Activated naive CD4-positive, alpha-beta T cell treated with Interleukin-2 at 50 U/mL for 16 hours (primary cell): ENCODE data around the gene PRC1.

Experiments
- DNase-seq: peaks from one replicate; pipeline ENCODE4 v3.0.0-alpha.2; 2020

The PRC1 gene

DNA sequence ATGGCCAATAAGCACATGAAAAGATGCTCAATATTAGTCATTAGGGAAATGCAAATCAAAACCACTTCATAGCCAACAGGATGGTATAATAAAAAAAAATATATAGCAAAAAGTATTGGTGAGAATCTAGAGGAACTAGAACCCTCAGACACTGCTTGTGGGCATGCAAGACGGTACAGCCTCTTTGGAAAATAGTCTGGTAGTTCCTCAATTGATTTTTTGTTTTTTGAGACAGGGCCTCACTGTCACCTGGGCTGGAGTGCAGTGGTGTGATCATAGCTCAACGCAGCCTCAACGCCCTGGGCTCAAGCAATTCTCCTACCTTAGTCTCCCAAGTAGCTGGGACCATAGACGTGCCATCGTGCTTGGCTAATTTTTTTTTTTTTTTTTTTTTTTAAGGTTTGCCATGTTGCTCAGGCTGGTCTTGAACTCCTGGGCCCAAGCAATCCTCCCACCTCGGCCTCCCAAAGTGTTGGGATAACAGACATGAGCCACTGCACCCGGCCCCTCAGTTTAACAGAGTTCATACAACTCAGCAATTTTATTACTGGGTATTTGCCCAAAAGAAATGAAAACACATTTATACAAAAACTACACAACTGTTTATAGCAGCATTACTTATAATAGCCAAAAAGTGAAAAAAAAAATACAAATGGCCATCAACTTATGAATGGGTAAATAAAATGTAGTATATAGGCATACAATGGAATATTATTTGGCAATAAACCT lies 5.1 kb downstream of the PRC1 start:
- no peak for DNase-seq

DNA sequence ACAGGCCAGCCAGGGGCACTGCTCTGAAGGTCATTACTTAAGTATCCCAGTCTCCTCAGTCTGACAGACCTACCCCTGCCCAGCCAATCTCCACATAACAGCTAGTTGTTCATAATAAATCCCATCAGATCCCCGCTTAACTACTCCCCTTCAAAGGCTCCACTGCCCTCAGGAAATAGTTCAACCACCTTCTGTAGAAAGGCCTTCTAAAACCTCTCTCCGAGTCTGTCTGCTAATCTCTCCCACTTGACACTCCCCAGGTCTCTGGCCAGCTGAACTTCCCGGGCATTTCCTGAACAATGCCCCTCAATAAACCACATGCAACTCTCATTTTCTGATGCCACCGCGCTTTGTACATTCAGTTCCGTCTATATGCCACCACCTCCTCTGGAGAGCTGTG lies 6.0 kb downstream of the PRC1 start:
- DNase-seq = no peak

DNA sequence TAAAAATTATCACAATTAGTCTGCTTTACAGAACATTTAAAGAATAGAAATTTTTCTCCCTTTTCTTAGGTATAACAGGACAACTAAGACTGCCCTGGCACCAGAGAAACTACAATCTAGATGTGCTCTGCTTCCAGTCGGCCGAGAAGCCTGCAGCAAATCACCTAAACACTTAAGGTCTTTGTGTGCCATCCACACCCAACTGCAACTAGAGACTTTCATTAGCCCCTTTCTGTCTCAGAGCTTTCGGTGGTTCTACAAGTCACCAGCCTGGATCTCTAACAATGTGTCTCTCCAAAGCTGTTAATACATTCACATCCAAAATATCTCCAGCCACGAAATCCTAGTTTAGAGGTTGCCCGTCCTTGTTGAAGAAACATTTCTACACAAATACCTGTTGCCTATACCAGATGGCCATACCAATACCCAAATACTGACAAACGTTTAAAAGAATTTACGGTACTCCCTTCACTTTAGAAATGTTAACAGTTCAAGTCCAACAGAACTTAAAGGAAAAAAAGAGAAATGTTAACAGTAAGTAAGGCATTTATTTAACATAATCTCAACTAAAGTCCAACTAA lies 6.7 kb downstream of the PRC1 start:
- DNase-seq = no peak

DNA sequence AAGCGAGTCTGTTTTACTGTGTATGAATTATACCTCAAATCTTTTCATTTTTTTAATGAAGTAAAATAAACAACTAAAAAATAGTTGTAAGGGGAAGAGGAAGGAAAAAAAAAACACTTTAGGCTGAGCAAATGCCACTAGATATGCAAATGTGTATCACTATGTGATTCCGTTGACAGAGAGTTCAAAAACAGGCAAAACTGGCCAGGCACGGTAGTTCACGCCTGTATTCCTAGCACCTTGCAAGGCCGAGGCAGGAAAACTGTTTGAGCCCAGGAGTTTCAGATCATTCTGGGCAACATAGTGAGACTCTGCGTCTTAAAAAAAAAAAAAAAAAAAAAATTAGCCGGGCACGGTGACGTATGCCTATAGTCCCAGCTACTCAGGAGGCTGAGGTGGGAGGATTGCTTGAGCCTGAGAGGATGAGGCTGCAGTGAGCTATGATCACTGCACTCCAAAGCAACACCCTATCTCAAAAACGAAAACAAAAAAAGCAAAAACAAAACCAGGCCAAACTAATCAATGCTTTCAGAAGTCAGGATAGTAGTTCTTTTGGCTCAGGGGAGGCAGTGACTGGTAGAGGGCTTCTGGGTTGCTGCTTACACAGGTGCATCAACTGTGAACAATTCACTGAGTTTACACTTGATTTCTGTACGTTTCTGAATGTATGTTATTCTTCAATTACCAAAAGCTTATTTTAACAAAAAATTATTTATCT lies 7.4 kb downstream of the PRC1 start:
- DNase-seq = no peak

DNA sequence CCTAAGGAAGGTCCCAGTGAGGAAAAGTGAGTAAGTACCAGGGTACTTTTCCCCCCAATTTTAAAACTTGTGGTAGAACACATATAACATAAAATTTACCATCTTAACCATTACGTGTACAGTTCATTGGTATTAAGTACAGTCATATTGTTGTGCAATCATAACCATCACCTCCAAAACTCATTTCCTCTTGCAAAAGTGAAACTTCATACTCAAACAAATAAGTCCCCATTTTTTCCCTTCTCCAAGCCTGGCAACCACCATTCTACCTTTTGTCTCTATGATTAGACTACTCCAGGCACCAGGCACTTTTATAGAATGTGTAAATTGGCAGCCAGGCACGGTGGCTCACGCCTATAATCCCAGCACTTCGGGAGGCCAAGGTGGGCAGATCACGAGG lies 12.2 kb downstream of the PRC1 start:
- no peak for DNase-seq

DNA sequence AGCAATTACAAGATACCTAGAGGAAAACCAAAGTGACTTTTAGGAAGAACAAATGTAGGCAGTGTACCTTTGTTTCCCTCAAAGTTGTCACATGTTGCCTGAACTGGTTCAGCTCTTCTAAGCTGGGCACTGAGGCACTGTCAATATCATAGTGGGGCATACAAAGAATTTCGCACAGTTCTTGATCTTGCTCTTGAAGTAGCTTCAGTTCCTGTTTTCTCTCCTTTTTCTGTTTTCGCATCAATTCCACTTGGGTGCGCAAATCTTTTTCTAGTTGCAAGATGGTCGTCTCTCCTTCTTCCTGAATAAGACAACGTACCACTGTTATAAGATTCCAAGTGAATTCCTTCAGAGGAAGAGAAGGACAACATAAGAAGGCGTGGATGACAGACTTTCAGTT lies 12.7 kb downstream of the PRC1 start:
- no peak for DNase-seq

DNA sequence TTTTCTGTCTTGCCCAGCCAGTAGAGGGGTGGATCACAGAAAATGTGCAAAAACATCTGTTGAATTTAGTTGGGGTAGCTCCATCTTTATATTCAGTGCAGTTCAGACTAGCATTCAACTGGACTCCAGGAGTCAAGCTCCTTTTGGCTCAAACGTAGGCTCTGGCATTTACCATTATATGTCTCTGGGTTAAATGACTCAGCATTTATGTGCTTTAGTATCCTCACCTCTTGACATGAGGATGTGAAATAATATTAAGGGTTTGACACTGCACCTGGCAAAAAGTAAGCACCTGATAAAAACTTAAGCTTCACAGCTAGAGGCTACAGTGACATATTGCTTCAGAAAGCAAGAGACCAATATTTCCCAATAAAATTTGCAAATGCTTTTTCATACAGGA lies 14.8 kb downstream of the PRC1 start:
- DNase-seq = no peak

DNA sequence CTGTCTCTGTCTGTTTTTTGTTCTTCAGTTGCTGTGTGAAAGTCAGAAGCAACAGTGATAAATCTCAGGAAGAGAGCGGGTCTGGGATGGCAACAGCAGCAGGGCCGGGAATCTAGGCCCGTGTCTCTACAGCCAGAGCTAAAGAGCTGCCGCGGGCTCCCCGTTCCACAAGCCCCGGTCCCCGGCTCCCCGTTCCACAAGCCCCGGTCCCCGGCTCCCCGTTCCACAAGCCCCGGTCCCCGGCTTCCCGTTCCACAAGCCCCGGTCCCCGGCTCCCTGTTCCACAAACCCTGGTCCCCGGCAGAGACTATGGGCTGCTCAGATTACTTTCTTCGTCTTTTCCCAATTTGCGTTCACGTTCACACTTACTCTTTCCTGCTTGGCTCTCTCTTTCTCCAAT lies 20.1 kb downstream of the PRC1 start:
- no peak for DNase-seq

DNA sequence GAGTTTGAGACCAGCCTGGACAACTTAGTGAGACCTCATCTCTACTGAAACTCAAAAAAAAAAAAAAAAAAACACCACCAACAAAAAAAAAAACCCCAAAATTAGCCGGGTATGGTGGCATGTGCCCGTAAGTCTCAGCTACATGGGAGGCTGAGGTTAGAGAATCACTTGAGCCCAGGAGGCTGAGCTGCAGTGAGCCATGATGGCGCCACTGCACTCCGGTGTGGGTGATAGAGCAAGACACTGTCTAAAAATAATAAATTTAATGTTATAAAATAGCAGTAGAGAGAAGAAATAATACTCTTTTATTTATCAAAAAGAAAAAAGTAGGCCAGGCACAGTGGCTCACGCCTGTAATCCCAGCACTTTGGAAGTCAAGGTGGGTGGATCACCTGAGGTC lies 22.2 kb downstream of the PRC1 start:
- no peak for DNase-seq

DNA sequence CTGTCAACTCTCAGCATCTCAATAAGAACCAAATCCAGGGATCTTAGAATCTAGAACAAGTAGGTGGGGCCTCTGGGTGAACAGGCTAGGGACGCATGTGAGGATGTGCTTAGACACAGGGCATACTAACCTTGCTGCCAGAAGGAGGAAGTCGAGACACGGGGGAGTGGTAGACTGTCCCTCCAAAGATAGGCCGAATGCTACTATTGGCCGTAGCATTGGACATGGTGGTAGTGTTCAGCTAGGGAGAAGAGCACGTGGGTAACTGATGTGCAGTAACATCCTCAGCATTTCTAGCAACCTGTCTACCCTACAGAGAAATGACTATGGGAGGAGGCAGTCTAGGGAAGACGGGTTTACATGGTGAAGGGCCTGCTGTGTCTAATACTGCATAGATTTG lies 24.1 kb downstream of the PRC1 start:
- DNase-seq = no peak

DNA sequence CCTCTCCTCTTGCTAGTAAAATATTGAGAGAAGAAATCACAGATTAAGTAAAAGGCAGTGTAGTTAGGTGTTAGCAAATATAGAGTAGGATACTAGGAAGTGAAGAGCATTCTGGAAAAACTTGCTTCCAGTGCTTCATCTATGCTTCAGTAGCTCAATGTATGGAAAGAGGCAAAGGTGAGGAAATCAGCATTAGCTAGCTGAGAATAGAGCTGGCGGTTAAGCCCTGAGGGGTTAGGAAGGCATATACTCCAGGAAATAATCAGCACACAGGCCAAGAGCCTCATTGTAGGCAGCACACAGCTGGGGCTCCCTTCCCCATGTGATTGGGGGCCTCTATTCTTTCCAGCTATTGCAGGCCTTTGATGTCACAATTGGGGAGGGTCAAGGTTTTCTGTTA lies 25.9 kb downstream of the PRC1 start:
- DNase-seq = no peak

DNA sequence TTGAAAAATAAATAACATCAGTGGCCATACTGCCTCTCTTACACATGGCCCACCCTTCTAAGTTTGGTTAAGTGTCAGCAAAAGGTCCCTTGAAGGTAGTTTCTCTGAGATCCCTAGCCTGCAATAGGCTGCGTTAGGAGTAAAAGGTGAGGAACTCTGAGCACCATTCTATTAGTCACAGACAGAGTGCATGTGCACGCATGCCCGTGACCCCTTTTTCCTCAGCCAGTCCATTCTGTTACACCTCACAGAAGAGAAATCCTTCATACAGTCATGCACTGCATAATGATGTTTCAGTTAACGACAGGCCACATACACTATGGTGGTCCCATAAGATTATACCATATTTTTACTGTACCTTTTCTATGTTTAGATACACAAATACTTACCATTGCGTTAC lies 27.1 kb downstream of the PRC1 start:
- no peak for DNase-seq

DNA sequence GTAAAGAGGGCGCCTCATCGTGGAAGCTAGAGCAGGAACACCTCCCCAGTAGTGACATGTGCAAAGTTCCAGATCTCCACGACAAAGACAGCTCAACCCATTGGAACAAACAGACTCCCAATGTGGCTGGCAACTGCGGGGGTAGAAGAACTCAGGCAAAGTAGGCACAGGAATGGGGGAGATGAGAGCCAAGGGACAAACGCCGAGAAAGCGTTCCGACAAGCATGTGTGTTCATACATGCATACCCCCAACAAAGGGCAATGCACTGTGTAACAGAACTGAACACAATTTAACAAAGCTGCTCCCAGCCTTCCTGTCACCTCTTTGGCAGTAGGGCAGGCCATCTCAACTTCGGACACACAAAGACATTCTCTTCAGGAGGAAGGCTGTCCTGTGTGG lies 28.1 kb downstream of the PRC1 start:
- DNase-seq = no peak

DNA sequence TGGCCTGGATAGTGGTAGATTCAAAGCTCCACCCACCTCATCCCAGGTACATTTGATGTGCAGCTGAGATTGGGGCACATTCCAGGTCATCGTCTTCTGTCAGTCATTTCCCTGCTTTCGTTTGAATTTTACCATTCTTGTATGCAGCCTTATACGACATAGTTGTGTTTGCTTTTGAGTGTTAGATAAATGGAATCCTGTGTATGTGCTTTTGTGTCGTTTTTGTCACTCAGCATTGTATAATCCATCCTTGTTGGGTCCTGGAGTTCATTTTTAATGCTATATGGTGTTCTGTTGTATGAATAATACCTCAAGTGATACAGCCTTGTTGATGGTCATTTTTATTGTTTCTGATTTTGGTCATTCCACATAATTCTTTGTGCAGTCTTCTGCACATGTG lies 32.3 kb downstream of the PRC1 start:
- DNase-seq = no peak

DNA sequence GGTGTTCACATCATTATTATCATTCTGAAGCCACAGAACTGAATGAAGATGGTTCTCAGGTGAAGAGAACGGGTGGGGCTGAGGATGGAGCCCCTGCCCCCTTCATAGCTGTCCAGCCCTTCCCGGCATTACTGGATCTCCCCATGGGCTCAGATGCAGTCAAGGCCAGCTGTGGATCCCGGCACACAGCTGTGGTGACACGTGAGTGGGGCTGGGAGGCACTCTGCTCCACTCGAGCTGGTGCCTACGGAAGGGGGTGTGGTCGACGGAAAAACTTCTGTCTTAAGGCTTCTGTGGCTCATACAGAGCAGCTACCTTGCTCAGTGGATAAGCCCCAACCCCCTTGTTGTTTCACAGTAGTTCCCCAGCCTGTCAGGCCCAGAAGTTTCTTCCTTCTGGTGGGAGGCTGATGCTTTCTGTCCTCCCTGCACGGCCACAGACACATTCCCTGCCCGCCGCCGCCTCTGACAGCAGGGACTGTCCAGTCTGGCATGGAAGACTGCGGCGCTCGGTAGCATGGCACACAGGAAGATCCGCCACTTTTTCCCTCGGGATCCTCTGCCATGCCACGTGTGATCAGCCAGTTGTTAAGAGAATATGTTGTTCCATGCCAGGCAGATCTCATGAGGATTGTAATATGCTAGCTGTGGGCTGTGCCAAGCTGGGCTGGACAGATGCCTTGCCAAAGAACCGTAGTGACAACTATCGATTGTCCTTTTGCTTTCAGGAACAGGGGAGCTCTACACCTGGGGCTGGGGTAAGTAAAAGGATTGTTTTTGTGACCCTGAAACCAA lies 33.8 kb downstream of the PRC1 start:
- no peak for DNase-seq

DNA sequence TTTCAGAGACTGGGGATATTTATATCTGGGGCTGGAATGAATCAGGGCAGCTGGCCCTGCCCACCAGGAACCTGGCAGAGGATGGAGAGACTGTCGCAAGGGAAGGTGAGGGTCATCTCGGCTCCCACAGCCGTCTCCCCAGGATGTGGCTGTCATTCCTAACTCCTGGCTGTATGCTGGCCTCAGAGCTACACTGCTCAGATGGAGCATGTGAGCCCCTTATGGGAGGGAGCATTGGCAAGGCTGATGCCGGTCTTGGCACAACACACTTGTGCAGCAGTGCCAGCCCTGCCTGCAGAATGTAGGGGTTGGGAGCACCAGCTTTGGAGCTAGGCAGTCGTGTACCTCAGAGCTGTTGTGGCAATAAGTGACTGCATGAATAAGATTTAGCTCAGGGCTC lies 34.4 kb downstream of the PRC1 start:
- DNase-seq = no peak

DNA sequence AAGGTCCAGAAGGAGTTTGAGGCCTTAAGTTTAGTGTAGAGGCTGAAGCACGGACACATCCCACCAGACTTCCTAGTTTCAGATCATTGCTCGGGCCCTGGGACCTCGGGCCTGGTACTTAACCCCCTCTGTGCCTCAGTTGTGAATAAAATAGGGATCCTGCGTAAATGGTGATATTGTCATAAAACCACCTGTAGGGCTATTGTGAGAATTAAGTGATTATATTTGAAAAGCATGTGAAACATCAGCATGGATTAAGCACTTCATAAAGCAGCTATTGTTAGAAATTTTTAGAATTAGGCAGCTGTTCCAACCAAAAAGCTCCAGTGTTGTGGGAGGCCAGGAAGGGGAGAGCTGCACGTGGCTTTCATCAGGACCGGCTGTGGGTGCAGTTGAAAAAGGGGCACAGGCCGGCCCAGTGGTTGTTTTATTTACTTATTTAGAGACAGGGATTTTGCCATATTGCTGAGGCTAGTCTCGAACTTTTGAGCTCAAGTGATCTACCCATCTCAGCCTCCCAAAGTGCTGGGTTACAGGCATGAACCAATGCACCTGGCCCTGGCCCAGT lies 35.2 kb downstream of the PRC1 start:
- DNase-seq = no peak

DNA sequence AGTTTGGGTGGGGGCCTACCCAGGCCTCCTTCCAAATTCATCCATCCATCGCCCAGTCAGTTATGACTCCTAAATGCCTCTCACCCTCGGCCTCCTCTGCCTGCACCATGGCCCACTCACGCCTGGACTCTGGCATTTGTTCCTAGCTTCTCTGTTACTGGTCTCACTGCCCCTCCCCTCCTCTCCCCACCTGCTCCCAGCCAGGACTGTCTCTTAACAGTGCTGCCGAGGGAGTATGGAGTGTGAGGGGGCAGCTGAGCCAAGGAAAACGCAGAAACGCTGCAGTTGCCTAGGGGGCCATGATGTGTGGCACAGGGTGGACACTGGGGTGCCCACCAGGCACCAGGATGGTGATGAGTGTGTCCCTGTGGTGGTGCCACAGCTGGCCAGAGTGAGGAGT lies 36.5 kb downstream of the PRC1 start:
- no peak for DNase-seq

DNA sequence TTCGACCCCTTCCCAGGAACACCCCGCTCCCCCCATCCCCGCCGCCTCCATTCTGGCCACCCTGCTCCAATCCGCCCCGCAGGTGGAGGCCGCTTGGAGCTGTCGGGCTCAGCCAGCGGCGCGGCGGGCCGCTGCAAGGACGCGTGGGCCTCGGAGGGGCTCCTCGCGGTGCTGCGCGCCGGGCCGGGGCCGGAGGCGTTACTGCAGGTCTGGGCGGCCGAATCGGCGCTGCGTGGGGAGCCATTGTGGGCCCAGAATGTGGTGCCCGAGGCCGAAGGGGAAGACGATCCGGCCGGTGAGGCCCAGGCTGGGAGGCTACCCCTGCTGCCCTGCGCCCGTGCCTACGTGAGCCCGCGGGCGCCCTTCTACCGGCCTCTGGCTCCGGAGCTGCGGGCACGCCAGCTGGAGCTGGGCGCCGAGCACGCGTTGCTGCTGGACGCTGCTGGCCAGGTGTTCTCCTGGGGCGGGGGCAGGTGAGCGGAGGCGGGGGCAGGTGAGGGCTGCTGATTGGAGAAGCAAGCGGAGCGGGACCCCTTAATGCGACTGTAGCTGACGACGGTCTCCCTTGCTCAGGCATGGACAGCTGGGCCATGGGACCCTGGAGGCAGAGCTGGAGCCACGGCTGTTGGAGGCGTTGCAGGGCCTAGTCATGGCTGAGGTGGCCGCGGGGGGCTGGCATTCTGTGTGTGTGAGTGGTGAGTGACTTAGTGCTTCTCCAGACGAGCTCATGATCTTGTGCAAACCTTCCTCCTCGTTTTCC lies 37.1 kb downstream of the PRC1 start:
- DNase-seq = no peak

DNA sequence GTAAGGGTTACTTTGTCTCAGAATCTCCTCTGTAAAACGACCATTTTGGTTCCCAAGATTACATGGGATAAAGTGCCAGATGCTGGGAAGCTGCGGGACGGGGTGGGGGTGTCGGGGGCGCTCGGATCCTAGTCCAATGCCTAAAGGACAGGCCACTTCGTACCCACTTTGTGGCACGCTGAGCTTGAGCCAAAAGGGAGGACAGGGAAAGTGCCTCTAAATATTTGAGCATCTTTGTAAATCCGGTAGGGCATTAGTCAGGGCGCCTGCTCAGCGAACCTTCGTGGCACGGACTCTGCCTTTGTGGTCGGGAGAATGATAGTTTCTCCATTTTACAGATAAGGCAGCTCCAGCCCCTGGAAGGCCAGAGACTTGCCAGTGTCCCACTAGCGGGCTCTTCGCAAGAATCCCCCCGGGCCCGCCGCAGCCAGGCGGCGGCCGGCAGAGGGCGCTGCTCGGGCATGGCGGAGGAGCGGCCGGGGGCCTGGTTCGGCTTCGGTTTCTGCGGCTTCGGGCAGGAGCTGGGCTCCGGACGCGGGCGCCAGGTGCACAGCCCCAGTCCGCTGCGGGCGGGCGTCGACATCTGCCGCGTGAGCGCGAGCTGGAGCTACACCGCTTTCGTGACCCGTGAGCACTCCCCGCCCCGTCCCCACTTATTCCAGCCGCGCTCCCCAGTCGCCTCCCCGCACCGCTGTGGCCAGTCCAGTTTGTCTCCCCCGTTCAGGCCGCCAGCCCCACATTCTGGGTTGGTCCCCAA lies 37.9 kb downstream of the PRC1 start:
- DNase-seq = peak; percentile 65

DNA sequence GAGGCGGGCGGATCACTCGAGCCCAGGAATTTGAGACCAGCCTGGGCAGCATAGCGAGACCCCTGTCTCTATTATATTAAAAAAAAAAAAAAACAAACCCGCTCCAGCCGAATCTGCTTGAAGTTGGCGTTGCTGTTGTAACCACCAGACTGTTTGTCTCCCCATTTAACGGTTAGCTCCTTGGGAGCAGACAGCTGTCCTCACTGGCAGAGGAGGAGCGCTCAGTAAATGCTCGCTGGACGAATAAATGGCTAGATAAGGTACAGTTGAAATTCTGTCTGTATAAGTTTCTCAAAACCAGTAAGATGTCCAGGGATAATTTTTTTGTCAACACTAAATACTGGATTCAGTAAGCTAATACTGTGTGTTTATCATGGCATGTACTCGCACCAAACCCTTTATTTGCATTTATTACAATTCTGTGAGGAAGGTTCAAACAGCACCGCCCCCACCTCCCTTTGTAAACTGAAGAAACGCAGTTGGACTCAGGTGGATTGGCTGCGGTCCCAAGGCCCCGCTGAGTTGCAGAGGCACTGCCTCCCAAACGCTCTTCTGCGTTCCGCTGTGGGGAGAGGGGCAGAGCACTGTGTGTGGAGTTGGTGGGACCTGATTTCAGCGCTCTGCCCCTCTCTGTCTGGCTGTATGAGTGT lies 38.6 kb downstream of the PRC1 start:
- DNase-seq = no peak
